Ishikawa (cell line): ENCODE measurements around the gene GCGR.

Experiments used
- CREB1 ChIP-seq: IDR thresholded peaks from 2 replicates; pipeline ENCODE4 v1.6.1; 2012; ENCODE audit warnings: low read depth
- EGR1 ChIP-seq: IDR thresholded peaks from 2 replicates; pipeline ENCODE4 v1.6.1; 2012
- EP300 ChIP-seq: IDR thresholded peaks from 2 replicates; pipeline ENCODE4 v1.6.1; 2012; ENCODE audit warnings: borderline replicate concordance
- FOXM1 ChIP-seq: IDR thresholded peaks from 2 replicates; pipeline ENCODE4 v1.6.1; 2012; ENCODE audit warnings: low read depth, borderline replicate concordance
- NFIC ChIP-seq: IDR thresholded peaks from 2 replicates; pipeline ENCODE4 v1.6.1; 2012
- RAD21 ChIP-seq: IDR thresholded peaks from 2 replicates; pipeline ENCODE4 v1.6.1; 2012; ENCODE audit warnings: low read depth
- REST ChIP-seq: IDR thresholded peaks from 2 replicates; pipeline ENCODE4 v1.6.1; 2012; ENCODE audit warnings: low read depth, mild to moderate bottlenecking
- TAF1 ChIP-seq: IDR thresholded peaks from 2 replicates; pipeline ENCODE4 v1.6.1; 2012; ENCODE audit warnings: low read depth, mild to moderate bottlenecking
- TCF12 ChIP-seq: IDR thresholded peaks from 2 replicates; pipeline ENCODE4 v1.6.1; 2012; ENCODE audit warnings: low read depth
- TEAD4 ChIP-seq: IDR thresholded peaks from 2 replicates; pipeline ENCODE4 v1.6.1; 2012
- USF1 ChIP-seq: IDR thresholded peaks from 2 replicates; pipeline ENCODE4 v1.6.1; 2012
- YY1 ChIP-seq: IDR thresholded peaks from 2 replicates; pipeline ENCODE4 v1.6.1; 2012; ENCODE audit warnings: low read depth
- ZBTB7A ChIP-seq: IDR thresholded peaks from 2 replicates; pipeline ENCODE4 v1.6.1; 2012; ENCODE audit warnings: low read depth
- TF ChIP-seq, protein P1 (sequence below): IDR thresholded peaks from 2 replicates; pipeline ENCODE4 v1.6.1; 2012

The GCGR gene

GRCh38 chr17:81802856-81803643 lies 900 bp upstream of the GCGR start:
- TF ChIP-seq CREB1 (no peak), TEAD4 (no peak), EGR1 (no peak), NFIC (no peak), FOXM1 (no peak), EP300 (no peak), REST (no peak), RAD21 (no peak), YY1 (no peak), ZBTB7A (no peak)
- TF ChIP-seq, protein P1, sequence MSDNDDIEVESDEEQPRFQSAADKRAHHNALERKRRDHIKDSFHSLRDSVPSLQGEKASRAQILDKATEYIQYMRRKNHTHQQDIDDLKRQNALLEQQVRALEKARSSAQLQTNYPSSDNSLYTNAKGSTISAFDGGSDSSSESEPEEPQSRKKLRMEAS = no peak

DNA sequence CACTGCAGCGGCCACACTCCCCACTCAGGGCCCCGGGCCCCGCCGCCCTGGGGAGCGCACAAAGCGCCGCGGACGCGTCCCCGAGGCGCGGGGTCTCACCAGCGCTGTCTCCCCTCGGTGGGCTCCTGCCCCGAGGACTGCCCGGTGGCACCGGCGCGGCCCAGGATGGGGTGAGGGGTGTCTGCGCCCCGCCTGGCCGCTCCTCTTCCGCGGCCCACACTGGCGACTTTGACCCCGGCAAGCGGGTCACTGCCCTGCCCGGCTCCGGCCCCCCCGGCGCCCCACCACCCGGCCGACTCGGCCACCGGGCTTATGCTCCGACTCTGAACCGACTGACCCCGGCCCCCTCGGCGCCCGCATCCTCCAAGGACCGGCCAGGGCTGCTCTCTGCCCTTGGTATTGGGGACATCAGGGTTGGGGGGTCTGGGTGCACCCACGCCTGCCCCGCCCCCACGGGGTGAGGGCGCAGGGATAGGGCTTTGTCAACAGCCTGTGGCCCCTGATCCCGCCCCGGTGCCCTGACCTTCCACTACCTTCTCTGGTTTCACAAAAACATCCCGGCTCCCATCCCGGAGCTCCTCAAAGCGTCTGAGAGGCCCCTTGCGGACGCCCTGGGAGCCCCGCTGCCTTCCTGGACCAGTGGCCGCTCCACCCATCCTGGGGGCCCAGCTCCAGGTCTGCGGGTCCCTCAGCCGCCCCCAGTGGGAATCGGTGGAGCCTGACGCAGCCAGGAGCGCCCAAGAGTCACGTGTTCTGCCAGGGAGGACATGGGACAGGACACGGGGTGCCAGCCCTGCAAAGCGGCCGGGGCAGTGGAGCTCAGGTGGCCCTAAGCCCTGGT lies 829 bp downstream of the GCGR start:
- TF ChIP-seq USF1 (peak; percentile 78), TAF1 (no peak), EP300 (no peak)

- TF ChIP-seq EGR1 (no peak), TEAD4 (no peak), EP300 (no peak)
Measured at GRCh38 chr17:81805707-81806460, 1.9 kb downstream of the GCGR start.

GRCh38 chr17:81806461-81807209 lies 2.7 kb downstream of the GCGR start:
- TF ChIP-seq, protein P1 = no peak
- no peak for TF ChIP-seq TCF12
- no peak for TF ChIP-seq TEAD4
- no peak for TF ChIP-seq REST
- TF ChIP-seq USF1 = no peak
- no peak for TF ChIP-seq YY1
- no peak for TF ChIP-seq EGR1
- no peak for TF ChIP-seq EP300
- TF ChIP-seq RAD21 = no peak
- TF ChIP-seq ZBTB7A = no peak
- no peak for TF ChIP-seq CREB1
- no peak for TF ChIP-seq TAF1

DNA sequence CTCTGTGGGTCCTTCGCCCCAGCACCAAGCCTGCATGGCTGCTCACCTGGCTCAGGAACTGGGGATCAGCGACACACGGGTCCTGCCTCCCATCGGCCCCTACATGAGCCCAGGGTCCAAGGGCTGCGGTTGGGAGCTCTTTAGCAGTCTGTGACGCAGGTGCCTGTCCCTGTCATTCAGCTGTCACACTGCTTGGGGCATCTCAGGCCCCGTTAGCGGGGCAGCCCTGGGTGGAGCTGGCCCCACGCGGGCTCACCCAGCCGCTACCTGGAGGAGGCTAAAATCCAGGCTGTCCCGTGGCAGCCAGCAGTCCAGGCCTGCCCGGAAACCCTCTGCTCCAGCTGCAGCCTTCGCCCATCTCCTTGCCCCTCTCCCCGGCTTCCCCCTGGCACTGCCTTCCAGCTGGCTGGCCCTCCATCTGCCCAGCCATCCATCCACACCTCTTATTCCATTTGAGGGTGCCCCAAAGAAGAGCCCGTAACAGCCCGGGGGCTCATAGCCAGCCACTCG lies 3.3 kb downstream of the GCGR start:
- TF ChIP-seq EGR1 (no peak), ZBTB7A (no peak), TEAD4 (no peak)
